ENCODE measurements around the gene TAMALIN.

The TAMALIN gene

GRCh38 chr12:52033446-52034140 lies 26.8 kb downstream of the TAMALIN start:
- TF ChIP-seq TAF1 (IDR thresholded peaks at IDR 0.05; ENCODE audit: borderline replicate concordance, insufficient read depth, low read length) (no peak), SIN3A (IDR thresholded peaks at IDR 0.05; ENCODE audit: borderline replicate concordance, insufficient read depth, low read length) (no peak), FOXP2 (optimal IDR thresholded peaks at IDR 0.05; ENCODE audit: borderline replicate concordance, extremely low read depth, extremely low read length, insufficient read depth) (no peak)

DNA sequence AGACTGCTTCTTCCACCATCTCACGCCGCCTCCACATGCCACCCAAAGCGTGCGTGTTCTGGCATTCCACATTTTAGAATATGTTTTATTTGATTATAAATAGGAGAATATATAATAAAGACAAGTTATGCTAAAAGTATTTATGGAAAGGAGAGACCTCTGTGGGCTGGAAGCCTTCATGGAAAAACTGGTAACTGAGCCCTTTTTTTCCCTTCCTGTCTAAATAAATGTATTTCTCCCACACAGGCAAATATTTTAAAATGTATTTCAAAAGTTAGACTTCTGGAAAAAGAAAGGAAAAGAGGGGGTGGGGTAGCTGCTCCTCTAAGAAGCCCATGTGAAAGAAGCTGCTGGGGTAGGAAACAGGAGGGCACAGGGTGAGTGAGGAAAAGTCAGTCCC lies 28.4 kb downstream of the TAMALIN start:
- TF ChIP-seq REST (IDR thresholded peaks at IDR 0.05; ENCODE audit: insufficient read depth in 1 of 2, low read depth in 2 of 2, low read length in 2 of 2): no peak
- no peak for TF ChIP-seq TAF1 (IDR thresholded peaks at IDR 0.05; ENCODE audit: borderline replicate concordance, insufficient read depth, low read length)
- TF ChIP-seq SIN3A (IDR thresholded peaks at IDR 0.05; ENCODE audit: borderline replicate concordance, insufficient read depth, low read length): no peak
- TF ChIP-seq POLR2AphosphoS5 (IDR thresholded peaks at IDR 0.05; ENCODE audit: low read depth, low read length): no peak
- TF ChIP-seq FOXP2 (optimal IDR thresholded peaks at IDR 0.05; ENCODE audit: borderline replicate concordance, extremely low read depth, extremely low read length, insufficient read depth): no peak

- no peak for TF ChIP-seq SIN3A (IDR thresholded peaks at IDR 0.05; ENCODE audit: borderline replicate concordance, insufficient read depth, low read length)
- no peak for TF ChIP-seq REST (IDR thresholded peaks at IDR 0.05; ENCODE audit: insufficient read depth in 1 of 2, low read depth in 2 of 2, low read length in 2 of 2)
- no peak for TF ChIP-seq POLR2AphosphoS5 (IDR thresholded peaks at IDR 0.05; ENCODE audit: low read depth, low read length)
- no peak for TF ChIP-seq TAF1 (IDR thresholded peaks at IDR 0.05; ENCODE audit: borderline replicate concordance, insufficient read depth, low read length)
- TF ChIP-seq FOXP2 (optimal IDR thresholded peaks at IDR 0.05; ENCODE audit: borderline replicate concordance, extremely low read depth, extremely low read length, insufficient read depth): no peak
Measured at GRCh38 chr12:52035926-52036325, 29.2 kb downstream of the TAMALIN start.

- TF ChIP-seq REST (IDR thresholded peaks at IDR 0.05; ENCODE audit: insufficient read depth in 1 of 2, low read depth in 2 of 2, low read length in 2 of 2) (no peak), POLR2AphosphoS5 (IDR thresholded peaks at IDR 0.05; ENCODE audit: low read depth, low read length) (no peak), SIN3A (IDR thresholded peaks at IDR 0.05; ENCODE audit: borderline replicate concordance, insufficient read depth, low read length) (no peak), FOXP2 (optimal IDR thresholded peaks at IDR 0.05; ENCODE audit: borderline replicate concordance, extremely low read depth, extremely low read length, insufficient read depth) (no peak), TAF1 (IDR thresholded peaks at IDR 0.05; ENCODE audit: borderline replicate concordance, insufficient read depth, low read length) (no peak)
Measured at GRCh38 chr12:52036587-52037171, 29.9 kb downstream of the TAMALIN start.

GRCh38 chr12:52037248-52037861 lies 30.6 kb downstream of the TAMALIN start:
- TF ChIP-seq SIN3A (IDR thresholded peaks at IDR 0.05; ENCODE audit: borderline replicate concordance, insufficient read depth, low read length) (no peak), REST (IDR thresholded peaks at IDR 0.05; ENCODE audit: insufficient read depth in 1 of 2, low read depth in 2 of 2, low read length in 2 of 2) (no peak), FOXP2 (optimal IDR thresholded peaks at IDR 0.05; ENCODE audit: borderline replicate concordance, extremely low read depth, extremely low read length, insufficient read depth) (no peak), POLR2AphosphoS5 (IDR thresholded peaks at IDR 0.05; ENCODE audit: low read depth, low read length) (no peak), TAF1 (IDR thresholded peaks at IDR 0.05; ENCODE audit: borderline replicate concordance, insufficient read depth, low read length) (no peak)
